AG04449 (cell line): ENCODE data around the gene LYST.

Source experiments
- CTCF ChIA-PET: fragments of 350-600 bp; formaldehyde crosslinking; extraction: SDS; loops from one replicate; lab custom pipeline; 2021; ENCODE audit warnings: antibody characterized with exemption; lab: Yijun Ruan, JAX
- POLR2A ChIA-PET: fragments of 400-600, 350-600 bp; formaldehyde crosslinking; extraction: SDS; loops from one replicate; lab custom pipeline; 2020; ENCODE audit warnings: antibody characterized with exemption, inconsistent platforms; lab: Yijun Ruan, JAX
- DNase-seq: peaks from one replicate; pipeline ENCODE4 v3.0.0-alpha.2; 2010; ENCODE audit warnings: low read depth, low spot score
- H3K4me3 ChIP-seq: 2 replicates; pipeline ENCODE4 v1.5.1; 2011; ENCODE audit warnings: low read depth, mild to moderate bottlenecking, control low read depth, low read length
- CTCF ChIP-seq: IDR thresholded peaks from one replicate; pipeline ENCODE4 v1.5.1; 2011; ENCODE audit warnings: mild to moderate bottlenecking, moderate library complexity, low read length, control low read depth, inconsistent platforms; ENCODE audit not compliant: insufficient read depth; ENCODE audit errors: missing control alignments

Gene LYST

GRCh38 chr1:235821361-235821981 lies 45.2 kb downstream of the LYST start:
- peak; percentile 51 for DNase-seq
- H3K4me3 ChIP-seq: no peak overlapping the region
- CTCF ChIA-PET: interaction anchor here (1.0 to 1.9 kb wide), 8 partner anchors 8 to 406 kb away, joined by 3 to 9 read pairs (median 4); no protein-coding TSS in a partner anchor
- TF ChIP-seq CTCF: peak; percentile 20
- POLR2A ChIA-PET: no interaction called here

GRCh38 chr1:235820061-235820460 lies 46.6 kb downstream of the LYST start:
- ChIA-PET CTCF (interaction anchor here (1.5 kb wide), 1 partner anchor 152 kb away, joined by 9 read pairs; no protein-coding TSS in a partner anchor), POLR2A (no interaction called here)
- no peak for DNase-seq
- no peak for TF ChIP-seq CTCF
- no peak overlapping the region for H3K4me3 ChIP-seq

GRCh38 chr1:235818632-235819136 lies 48.0 kb downstream of the LYST start:
- CTCF ChIA-PET: interaction anchor here (0.6 kb wide), 1 partner anchor 22 kb away, joined by 3 read pairs; no protein-coding TSS in a partner anchor
- DNase-seq: no peak
- H3K4me3 ChIP-seq: no peak overlapping the region
- POLR2A ChIA-PET: no interaction called here
- no peak for TF ChIP-seq CTCF

GRCh38 chr1:235817101-235817728 lies 49.5 kb downstream of the LYST start:
- no peak for TF ChIP-seq CTCF
- no peak for DNase-seq
- ChIA-PET CTCF (interaction anchor here (1.0 to 1.5 kb wide), 3 partner anchors 12 to 33 kb away, joined by 3 read pairs; no protein-coding TSS in a partner anchor), POLR2A (no interaction called here)
- no peak overlapping the region for H3K4me3 ChIP-seq

- DNase-seq: no peak
- TF ChIP-seq CTCF: no peak
- no peak overlapping the region for H3K4me3 ChIP-seq
- CTCF ChIA-PET: interaction anchor here (1.0 to 1.8 kb wide), 4 partner anchors 11 to 162 kb away, joined by 3 to 6 read pairs (median 4); no protein-coding TSS in a partner anchor
- POLR2A ChIA-PET: no interaction called here
These were observed 56.9 kb downstream of the LYST start for GRCh38 chr1:235809688-235810397.
